HEK293 (cell line): ENCODE data around the gene IFI27L1.

Source experiments
- CTCF ChIA-PET: fragments of 350-600 bp; formaldehyde crosslinking; extraction: SDS; loops from one replicate; lab custom pipeline; 2021; ENCODE audit warnings: antibody characterized with exemption; lab: Yijun Ruan, JAX
- POLR2A ChIA-PET: fragments of 300-600 bp; formaldehyde crosslinking; extraction: SDS; loops from one replicate; lab custom pipeline; 2020; ENCODE audit warnings: antibody characterized with exemption, inconsistent platforms; lab: Yijun Ruan, JAX
- H3K27ac ChIP-seq: fragments of 200-500 bp; sonication (Bioruptor generic); 2 replicates; pipeline ENCODE4 v1.5.1; 2014; ENCODE audit warnings: low read depth, low read length, control low read depth, inconsistent platforms; ENCODE audit errors: extremely low read depth
- H3K36me3 ChIP-seq, 2 experiments: fragments of 200-500 bp in 1 of 2; sonication (Bioruptor generic) in 1 of 2; 1 replicate in 1 of 2; 2 replicates in 1 of 2; pipeline ENCODE4 v1.5.1; 2014 to 2017; ENCODE audit warnings: inconsistent platforms in 2 of 2, low read length in 2 of 2; ENCODE audit not compliant: control insufficient read depth in 2 of 2, insufficient read depth in 1 of 2
- H3K4me1 ChIP-seq: fragments of 200-500 bp; sonication (Bioruptor generic); 2 replicates; pipeline ENCODE4 v1.5.1; 2014; ENCODE audit warnings: mild to moderate bottlenecking, low read length, inconsistent platforms; ENCODE audit not compliant: control insufficient read depth, insufficient read depth
- H3K4me3 ChIP-seq: 2 replicates; pipeline ENCODE4 v1.5.1; 2011; ENCODE audit warnings: low read depth, mild to moderate bottlenecking, control low read depth, low read length, moderate library complexity
- H3K9me3 ChIP-seq: fragments of 200-500 bp; sonication (Bioruptor generic); 2 replicates; pipeline ENCODE4 v1.5.1; 2014; ENCODE audit warnings: low read depth, low read length, inconsistent platforms; ENCODE audit not compliant: control insufficient read depth, insufficient read depth
- AEBP2 ChIP-seq: fragments of 450-650 bp; formaldehyde crosslinking; IDR thresholded peaks from 2 replicates; pipeline ENCODE4 v1.5.1; 2016; ENCODE audit warnings: missing biosample characterization, missing genetic modification characterization, borderline replicate concordance
- GLIS1 ChIP-seq: fragments of 450-650 bp; formaldehyde crosslinking; IDR thresholded peaks from 2 replicates; pipeline ENCODE4 v1.5.1; 2016; ENCODE audit warnings: missing biosample characterization, missing genetic modification characterization
- KLF10 ChIP-seq: fragments of 450-650 bp; IDR thresholded peaks from 2 replicates; pipeline ENCODE4 v1.5.1; 2018; ENCODE audit warnings: missing biosample characterization, mild to moderate bottlenecking, missing genetic modification characterization
- KLF17 ChIP-seq: fragments of 450-650 bp; formaldehyde crosslinking; IDR thresholded peaks from 2 replicates; pipeline ENCODE4 v1.5.1; 2016; ENCODE audit warnings: missing biosample characterization, missing genetic modification characterization
- KLF9 ChIP-seq: fragments of 450-650 bp; formaldehyde crosslinking; IDR thresholded peaks from 2 replicates; pipeline ENCODE4 v1.5.1; 2016; ENCODE audit warnings: missing biosample characterization, missing genetic modification characterization, low read depth
- PATZ1 ChIP-seq: fragments of 450-650 bp; formaldehyde crosslinking; IDR thresholded peaks from 2 replicates; pipeline ENCODE4 v1.5.1; 2016; ENCODE audit warnings: missing biosample characterization, missing genetic modification characterization
- ZBTB6 ChIP-seq: fragments of 450-650 bp; formaldehyde crosslinking; IDR thresholded peaks from 2 replicates; pipeline ENCODE4 v1.5.1; 2017; ENCODE audit warnings: missing biosample characterization, missing genetic modification characterization
- ZNF211 ChIP-seq: fragments of 450-650 bp; formaldehyde crosslinking; IDR thresholded peaks from 2 replicates; pipeline ENCODE4 v1.5.1; 2016; ENCODE audit warnings: low read depth, missing biosample characterization, missing genetic modification characterization
- ZNF488 ChIP-seq: fragments of 450-650 bp; formaldehyde crosslinking; IDR thresholded peaks from 2 replicates; pipeline ENCODE4 v1.5.1; 2016; ENCODE audit warnings: missing biosample characterization, missing genetic modification characterization
- ZNF76 ChIP-seq: fragments of 450-650 bp; formaldehyde crosslinking; IDR thresholded peaks from 2 replicates; pipeline ENCODE4; 2016; ENCODE audit warnings: low read depth, missing biosample characterization, missing genetic modification characterization, borderline replicate concordance
- ZNF830 ChIP-seq: fragments of 450-650 bp; IDR thresholded peaks from 2 replicates; pipeline ENCODE4 v1.5.0; 2018; ENCODE audit warnings: missing biosample characterization, missing genetic modification characterization, low read depth, mild to moderate bottlenecking, moderate library complexity

IFI27L1 gene

GRCh38 chr14:94113908-94114588, 32.9 kb downstream of the IFI27L1 start:
- TF ChIP-seq KLF17 (tag by site-specific recombination), result no peak
- TF ChIP-seq ZNF488, result no peak
- no peak for TF ChIP-seq ZBTB6 (tag by site-specific recombination)
- no peak for TF ChIP-seq ZNF830 (tag by site-specific recombination)
- TF ChIP-seq AEBP2, result no peak
- no peak for TF ChIP-seq ZNF211 (tag by site-specific recombination)
- TF ChIP-seq GLIS1 (tag by site-specific recombination), result peak; percentile 82
- no peak for TF ChIP-seq ZNF76 (tag by site-specific recombination)
- ChIA-PET POLR2A (no interaction called here), CTCF (interaction anchor here (0.5 to 1.4 kb wide), 5 partner anchors 11 to 280 kb away, joined by 3 to 7 read pairs (median 3); no protein-coding TSS in a partner anchor)
- Histone ChIP-seq H3K4me3 (no peak overlapping the region), H3K9me3 (no peaks in the 10 kb centered on the region), H3K27ac (no peak overlapping the region), H3K36me3 (no peaks in the 10 kb centered on the region), H3K4me1 (peaks cover 3% of the 10 kb centered on the region; the same call in 1 of the 2 replicates)

GRCh38 chr14:94114589-94115057, 33.5 kb downstream of the IFI27L1 start:
- CTCF ChIA-PET, result interaction anchor here (0.7 to 1.4 kb wide), 3 partner anchors 10 to 18 kb away, joined by 3 to 7 read pairs (median 3); partner anchors contain the start of gene IFI27L2
- H3K27ac ChIP-seq, result no peak overlapping the region

More at GRCh38 chr14:94114589-94115057, 33.5 kb downstream of the IFI27L1 start:
- peaks cover 3% of the 10 kb centered on the region; the same call in 1 of the 2 replicates for H3K4me1 ChIP-seq
- no peaks in the 10 kb centered on the region for H3K9me3 ChIP-seq
- H3K4me3 ChIP-seq, result no peak overlapping the region
- no peaks in the 10 kb centered on the region for H3K36me3 ChIP-seq
- POLR2A ChIA-PET, result no interaction called here
- TF ChIP-seq GLIS1 (tag by site-specific recombination) (no peak), PATZ1 (no peak), KLF10 (tag by site-specific recombination) (no peak), KLF9 (no peak)
